Measurements from ENCODE around the gene CC2D1B.

DNA sequence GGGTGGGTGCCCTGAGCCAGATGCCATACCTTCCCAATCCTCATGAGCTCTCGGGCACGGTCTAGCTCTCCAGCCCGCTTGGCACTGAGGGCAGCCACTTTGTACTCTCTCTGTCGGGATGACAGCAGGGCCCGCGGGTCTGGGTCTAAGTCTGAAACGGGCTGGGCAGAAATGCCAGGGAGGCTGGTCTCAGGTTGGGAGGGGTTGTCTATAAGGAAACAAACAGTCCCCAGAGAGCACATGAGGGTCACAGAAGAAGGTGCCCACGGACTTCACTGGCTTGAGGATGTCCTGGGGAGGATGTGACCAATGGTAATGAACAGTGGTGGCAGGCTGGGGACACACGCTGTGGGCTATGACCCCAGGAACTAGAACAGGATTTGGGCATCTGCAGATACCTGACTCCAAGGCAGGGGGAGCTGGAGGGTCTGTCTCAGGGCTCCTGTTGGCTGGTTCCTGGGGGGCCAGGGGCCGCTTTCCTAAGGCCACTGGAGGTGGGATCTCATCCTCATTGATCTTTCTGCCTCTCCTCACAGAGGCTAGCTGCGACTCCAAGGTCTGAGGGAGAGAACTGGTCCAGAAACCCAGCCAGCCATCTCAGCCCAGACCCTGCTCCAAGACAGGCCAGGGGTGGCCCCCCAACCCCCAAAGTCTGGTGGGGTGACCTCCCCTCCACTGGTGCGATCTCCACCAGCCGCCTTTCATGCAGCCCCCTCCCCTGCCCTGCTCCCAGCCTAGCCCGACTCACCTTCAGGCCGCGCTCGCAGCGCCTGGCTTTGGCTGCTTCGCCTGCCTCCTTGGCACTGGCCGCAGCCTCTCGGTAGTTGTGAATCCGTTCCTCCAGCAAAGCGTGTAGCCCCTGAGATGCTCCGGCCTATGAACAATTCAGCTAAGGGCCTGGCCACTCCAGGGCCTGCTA, 6.1 kb downstream of the CC2D1B start:
- no peak for TF ChIP-seq POLR2A (IDR thresholded peaks at IDR 0.05)
- TF ChIP-seq, protein P1, sequence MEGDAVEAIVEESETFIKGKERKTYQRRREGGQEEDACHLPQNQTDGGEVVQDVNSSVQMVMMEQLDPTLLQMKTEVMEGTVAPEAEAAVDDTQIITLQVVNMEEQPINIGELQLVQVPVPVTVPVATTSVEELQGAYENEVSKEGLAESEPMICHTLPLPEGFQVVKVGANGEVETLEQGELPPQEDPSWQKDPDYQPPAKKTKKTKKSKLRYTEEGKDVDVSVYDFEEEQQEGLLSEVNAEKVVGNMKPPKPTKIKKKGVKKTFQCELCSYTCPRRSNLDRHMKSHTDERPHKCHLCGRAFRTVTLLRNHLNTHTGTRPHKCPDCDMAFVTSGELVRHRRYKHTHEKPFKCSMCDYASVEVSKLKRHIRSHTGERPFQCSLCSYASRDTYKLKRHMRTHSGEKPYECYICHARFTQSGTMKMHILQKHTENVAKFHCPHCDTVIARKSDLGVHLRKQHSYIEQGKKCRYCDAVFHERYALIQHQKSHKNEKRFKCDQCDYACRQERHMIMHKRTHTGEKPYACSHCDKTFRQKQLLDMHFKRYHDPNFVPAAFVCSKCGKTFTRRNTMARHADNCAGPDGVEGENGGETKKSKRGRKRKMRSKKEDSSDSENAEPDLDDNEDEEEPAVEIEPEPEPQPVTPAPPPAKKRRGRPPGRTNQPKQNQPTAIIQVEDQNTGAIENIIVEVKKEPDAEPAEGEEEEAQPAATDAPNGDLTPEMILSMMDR (IDR thresholded peaks at IDR 0.05), result no peak
